Naive B cell (primary cell): ENCODE data around the gene SH2B2. TPM values are rescaled to one million over a fixed set of nuclear protein-coding genes. Genes with fewer than 3 reads are reported as not detected.

Source experiments
- ATAC-seq, 2 donors: fragments of 150-1000 bp; cut with Tn5 transposase; 2 replicates each; pipeline ENCODE4 v1.10.0; 2021; ENCODE audit warnings: low read depth in 2 of 2, mild to moderate bottlenecking in 2 of 2, moderate library complexity in 2 of 2
- DNase-seq: peaks from one replicate; pipeline ENCODE4 v3.0.0; 2022
- H3K27ac Mint-ChIP-seq, 6 donors: one replicate each; pipeline ENCODE4 v1.8.0; 2020 to 2022; ENCODE audit warnings: mild to moderate bottlenecking in 6 of 6, mixed read lengths in 6 of 6, moderate library complexity in 5 of 6, inconsistent platforms in 2 of 6
- H3K27me3 Mint-ChIP-seq, 3 donors: one replicate each; pipeline ENCODE4 v1.8.0; 2021 to 2022; ENCODE audit warnings: mixed read lengths in 3 of 3, mild to moderate bottlenecking in 1 of 3
- H3K36me3 Mint-ChIP-seq, 2 donors: one replicate each; pipeline ENCODE4 v1.8.0; 2020 to 2022; ENCODE audit warnings: mixed read lengths in 2 of 2, inconsistent platforms in 1 of 2, mild to moderate bottlenecking in 1 of 2
- H3K4me1 Mint-ChIP-seq, 3 donors: one replicate each; pipeline ENCODE4 v1.8.0; 2020 to 2022; ENCODE audit warnings: mixed read lengths in 3 of 3, inconsistent platforms in 1 of 3, mild to moderate bottlenecking in 1 of 3, moderate library complexity in 1 of 3
- H3K4me3 Mint-ChIP-seq, 8 donors: one replicate each; pipeline ENCODE4 v1.8.0; 2020 to 2022; ENCODE audit warnings: mild to moderate bottlenecking in 8 of 8, mixed read lengths in 8 of 8, moderate library complexity in 8 of 8, inconsistent platforms in 2 of 8
- H3K9me3 Mint-ChIP-seq, 7 donors: one replicate each; pipeline ENCODE4 v1.8.0; 2020 to 2022; ENCODE audit warnings: mixed read lengths in 7 of 7, mild to moderate bottlenecking in 5 of 7, inconsistent platforms in 2 of 7, moderate library complexity in 1 of 7
- polyA plus RNA-seq, 6 donors: library from polyadenylated mRNA; unstranded; fragments of 300-500 nt; fragmentation: Illumina TruSeq; gene quantifications; one replicate each; pipeline ENCODE4 v1.2.3, GENCODE V29; 2021; ENCODE audit warnings: low read depth in 6 of 6

The SH2B2 gene
- polyA plus RNA-seq = 10 to 100 TPM; 15.4 to 78.4 (median 27.2) TPM

- Mint-ChIP-seq H3K9me3 (no peaks in the 10 kb centered on the region), H3K36me3 (no peaks in the 10 kb centered on the region), H3K27me3 (no peaks in the 10 kb centered on the region), H3K27ac (peak within 1 kb of the TSS; percentile 24 to 86 (median 74)), H3K4me3 (peak within 1 kb of the TSS; percentile 84 to 96 (median 92)), H3K4me1 (peaks cover 39 to 61% (median 60%) of the 10 kb centered on the region in 3 donors)
- ATAC-seq (peak; percentile 34 to 47), DNase-seq (peak; percentile 69)
Observed at GRCh38 chr7:102286237-102287110, at the start of gene SH2B2. Gene SH2B2, plus strand, starts transcription at chr7:102286868. Its CDS starts 13,683 bp downstream, at chr7:102300551.

DNA sequence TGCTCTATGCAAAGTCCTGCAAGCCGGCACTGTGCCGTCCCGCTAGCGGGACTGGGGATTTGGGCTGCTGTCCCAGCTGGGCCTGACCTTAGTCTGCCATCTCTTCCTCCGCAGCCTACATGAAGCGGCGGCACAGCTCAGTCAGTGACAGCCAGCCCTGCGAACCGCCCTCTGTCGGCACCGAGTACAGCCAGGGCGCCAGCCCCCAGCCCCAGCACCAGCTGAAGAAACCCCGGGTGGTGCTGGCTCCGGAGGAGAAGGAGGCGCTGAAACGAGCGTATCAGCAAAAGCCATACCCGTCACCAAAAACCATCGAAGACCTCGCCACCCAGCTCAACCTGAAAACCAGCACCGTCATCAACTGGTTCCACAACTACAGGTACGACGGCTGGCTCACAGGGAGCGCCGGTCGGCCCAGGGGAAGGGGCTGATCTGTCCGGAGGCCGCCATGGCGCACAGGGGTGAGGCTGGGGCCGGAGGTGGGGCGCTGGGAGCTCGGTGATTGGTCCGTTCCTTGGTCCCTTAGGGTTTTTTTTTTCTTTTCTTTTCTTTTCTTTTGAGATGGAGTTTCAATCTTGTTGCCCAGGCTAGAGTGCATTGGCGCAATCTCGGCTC, 47.4 kb upstream of the SH2B2 start:
- Mint-ChIP-seq H3K4me1 (peaks cover 0 to 4% (median 0%) of the 10 kb centered on the region in 3 donors), H3K9me3 (no peaks in the 10 kb centered on the region), H3K27me3 (no peaks in the 10 kb centered on the region), H3K36me3 (no peaks in the 10 kb centered on the region), H3K4me3 (no peak overlapping the region), H3K27ac (no peak overlapping the region)
- DNase-seq = no peak
- ATAC-seq = no peak

- peaks cover 0 to 4% (median 0%) of the 10 kb centered on the region in 3 donors for H3K4me1 Mint-ChIP-seq
- H3K9me3 Mint-ChIP-seq = no peaks in the 10 kb centered on the region
- no peak overlapping the region for H3K4me3 Mint-ChIP-seq
- no peaks in the 10 kb centered on the region for H3K27me3 Mint-ChIP-seq
- ATAC-seq (no peak), DNase-seq (no peak)
- no peaks in the 10 kb centered on the region for H3K36me3 Mint-ChIP-seq
- no peak overlapping the region for H3K27ac Mint-ChIP-seq
Observed at GRCh38 chr7:102241431-102241830, 45.2 kb upstream of the SH2B2 start.

- Mint-ChIP-seq H3K27me3 (no peaks in the 10 kb centered on the region), H3K27ac (no peak overlapping the region), H3K4me3 (peak overlapping the region in 1 of 8 donors; percentile 42), H3K36me3 (peaks cover 0 to 4% of the 10 kb centered on the region in 2 donors), H3K9me3 (no peaks in the 10 kb centered on the region), H3K4me1 (peaks cover 0 to 4% (median 0%) of the 10 kb centered on the region in 3 donors)
- ATAC-seq (no peak), DNase-seq (no peak)
Observed at GRCh38 chr7:102244601-102245000, 42.1 kb upstream of the SH2B2 start.

DNA sequence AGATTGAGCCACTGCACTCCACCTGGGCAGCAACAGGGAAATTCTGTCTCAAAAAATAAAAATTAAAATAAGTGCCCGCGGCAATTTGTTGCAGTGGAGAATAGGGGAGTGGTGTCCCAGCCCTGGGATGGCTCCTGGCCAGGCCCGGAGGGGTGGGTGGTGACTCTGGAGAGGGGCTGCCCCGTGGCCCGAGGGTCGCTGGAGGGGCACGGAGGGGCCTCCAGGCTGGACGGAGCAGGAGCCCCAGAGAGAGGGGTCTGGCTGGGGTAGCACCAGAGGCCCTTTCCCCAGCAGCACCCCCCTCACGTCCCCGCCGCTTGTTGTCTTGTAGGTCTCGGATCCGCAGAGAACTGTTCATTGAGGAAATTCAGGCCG, 38.6 kb upstream of the SH2B2 start:
- peaks cover 0 to 7% (median 0%) of the 10 kb centered on the region in 3 donors for H3K4me1 Mint-ChIP-seq
- peaks cover 7 to 8% of the 10 kb centered on the region in 2 donors for H3K36me3 Mint-ChIP-seq
- H3K4me3 Mint-ChIP-seq = no peak overlapping the region
- no peak overlapping the region for H3K27ac Mint-ChIP-seq
- H3K27me3 Mint-ChIP-seq = no peaks in the 10 kb centered on the region
- DNase-seq (no peak), ATAC-seq (no peak)
- H3K9me3 Mint-ChIP-seq = no peaks in the 10 kb centered on the region

GRCh38 chr7:102248456-102249395, 37.9 kb upstream of the SH2B2 start:
- H3K27me3 Mint-ChIP-seq = no peaks in the 10 kb centered on the region
- H3K36me3 Mint-ChIP-seq = peaks cover 7 to 8% of the 10 kb centered on the region in 2 donors
- ATAC-seq (no peak), DNase-seq (no peak)
- no peak overlapping the region for H3K4me3 Mint-ChIP-seq
- H3K4me1 Mint-ChIP-seq = peaks cover 0 to 4% (median 0%) of the 10 kb centered on the region in 3 donors
- no peaks in the 10 kb centered on the region for H3K9me3 Mint-ChIP-seq
- H3K27ac Mint-ChIP-seq = no peak overlapping the region

DNA sequence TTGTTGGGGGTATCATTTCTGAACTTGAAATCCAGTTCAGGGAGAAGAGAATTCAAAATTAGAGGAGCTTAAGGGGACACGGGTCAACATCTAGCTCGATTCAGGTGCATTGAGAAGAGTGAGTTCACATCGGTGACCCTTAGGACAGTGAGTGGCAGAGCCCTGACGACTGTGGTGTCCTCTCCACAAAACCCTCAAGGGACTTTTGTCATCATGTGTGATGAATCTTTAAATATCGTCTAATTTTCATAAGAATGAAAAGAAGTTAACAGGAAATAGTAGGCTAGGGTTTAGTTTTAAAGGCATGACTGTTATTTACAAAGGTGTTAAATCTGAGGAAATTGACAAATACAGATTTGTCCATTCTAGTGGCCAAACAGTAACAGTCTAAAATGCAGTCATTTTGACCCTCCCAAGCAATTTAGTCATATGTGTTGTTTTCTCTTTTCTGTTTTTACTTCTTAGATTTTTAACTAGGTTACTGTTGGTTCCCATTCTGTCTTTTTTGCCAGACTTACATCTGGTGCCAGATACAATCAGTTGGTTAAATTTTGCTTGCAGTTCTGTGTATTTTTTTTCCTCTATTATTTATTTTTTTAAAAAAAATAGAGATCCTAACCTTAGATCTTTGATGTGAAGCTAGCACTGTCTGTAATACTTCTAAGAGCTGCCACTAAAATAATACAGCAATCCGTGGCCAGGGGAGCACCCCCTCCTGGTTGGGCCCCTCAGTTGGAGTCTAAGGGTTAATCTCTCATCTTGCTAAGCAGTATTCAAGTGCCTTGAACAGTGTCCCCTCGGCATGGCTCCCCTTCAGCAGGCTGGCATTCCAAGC, 34.9 kb upstream of the SH2B2 start:
- H3K27me3 Mint-ChIP-seq = no peaks in the 10 kb centered on the region
- DNase-seq (no peak), ATAC-seq (no peak)
- H3K27ac Mint-ChIP-seq = peak overlapping the region in 1 of 6 donors; percentile 28
- H3K36me3 Mint-ChIP-seq = peaks cover 7 to 8% of the 10 kb centered on the region in 2 donors
- no peaks in the 10 kb centered on the region for H3K9me3 Mint-ChIP-seq
- H3K4me1 Mint-ChIP-seq = peaks cover 0 to 8% (median 0%) of the 10 kb centered on the region in 3 donors
- H3K4me3 Mint-ChIP-seq = no peak overlapping the region

DNA sequence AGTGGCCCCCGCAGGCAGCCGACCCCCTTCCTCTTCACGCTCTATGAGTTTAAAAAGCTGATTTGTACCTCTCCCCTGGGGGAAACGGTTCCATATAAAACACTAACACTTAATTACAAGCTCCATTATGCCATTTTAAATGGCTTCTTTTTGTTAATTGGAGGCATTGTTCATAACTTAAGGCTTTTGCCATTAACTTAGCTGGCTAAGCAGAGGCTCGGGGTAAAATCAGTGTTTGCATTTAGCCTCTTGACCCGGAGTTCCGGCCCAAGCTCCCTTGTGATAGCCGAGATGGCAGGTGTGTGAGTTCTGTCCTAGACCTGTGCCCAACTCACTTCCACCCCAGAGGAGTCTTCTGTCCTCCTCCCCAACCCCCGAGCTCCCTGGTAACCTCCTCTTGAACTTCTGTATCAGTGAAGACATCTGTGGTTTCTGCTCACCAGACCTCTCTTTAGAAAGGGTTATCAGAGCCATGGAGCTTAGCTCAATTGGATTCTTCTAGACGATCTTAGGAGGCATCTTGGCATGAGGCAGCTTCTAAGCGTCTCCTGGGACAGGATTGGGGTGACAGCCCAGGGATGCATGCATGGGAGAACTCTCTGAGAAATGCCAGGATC, 34.2 kb upstream of the SH2B2 start:
- no peak for ATAC-seq
- H3K36me3 Mint-ChIP-seq = peaks cover 4 to 7% of the 10 kb centered on the region in 2 donors
- no peaks in the 10 kb centered on the region for H3K27me3 Mint-ChIP-seq
- H3K4me1 Mint-ChIP-seq = peaks cover 0 to 8% (median 0%) of the 10 kb centered on the region in 3 donors
- H3K4me3 Mint-ChIP-seq = no peak overlapping the region
- H3K9me3 Mint-ChIP-seq = no peaks in the 10 kb centered on the region
- DNase-seq = no peak
- no peak overlapping the region for H3K27ac Mint-ChIP-seq

DNA sequence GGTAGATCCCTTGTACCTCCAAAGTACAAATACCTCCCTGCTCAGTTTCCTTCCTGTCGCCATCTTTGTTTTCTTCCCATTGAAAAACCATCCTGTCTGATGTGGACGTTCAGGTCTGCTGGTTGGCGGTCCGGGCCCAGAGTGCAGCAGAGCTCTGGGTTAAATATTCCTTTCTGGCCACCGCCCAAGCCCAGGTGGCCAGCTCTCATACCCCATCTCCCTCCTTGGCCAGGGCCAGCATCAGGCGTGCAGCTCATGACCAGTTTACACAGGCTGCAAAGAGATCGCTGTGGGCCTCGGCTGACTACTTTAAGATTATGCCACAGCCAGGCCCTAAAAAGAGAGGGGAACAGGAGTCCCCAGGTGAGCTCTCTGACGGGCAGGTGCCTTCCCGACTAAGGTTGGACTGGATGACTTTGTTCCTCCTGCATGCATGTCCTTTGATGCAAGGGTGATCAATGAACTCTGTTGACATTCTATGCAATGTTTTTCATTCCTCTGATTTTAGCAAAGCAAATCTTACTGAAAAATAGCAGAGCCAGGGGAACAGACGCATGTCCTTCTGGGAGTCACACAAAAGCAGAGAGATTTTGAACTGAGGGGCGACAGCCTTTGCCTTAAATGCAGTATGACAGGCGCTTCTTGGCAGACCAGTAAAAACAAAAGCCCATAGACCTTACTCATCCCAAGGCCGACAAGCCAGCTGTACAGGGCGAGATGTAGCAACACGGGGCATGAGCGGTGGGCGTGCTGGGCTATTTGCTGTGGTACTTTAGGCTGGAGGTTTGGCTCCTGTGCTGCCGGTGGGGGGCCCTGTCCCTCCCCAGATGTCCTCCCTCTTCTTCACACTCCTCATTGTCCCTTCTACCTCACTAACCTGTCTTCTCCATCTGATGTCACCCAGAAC, 33.3 kb upstream of the SH2B2 start:
- peak overlapping the region in 1 of 6 donors; percentile 15 for H3K27ac Mint-ChIP-seq
- H3K4me3 Mint-ChIP-seq = no peak overlapping the region
- DNase-seq (no peak), ATAC-seq (no peak)
- H3K4me1 Mint-ChIP-seq = peaks cover 0 to 8% (median 0%) of the 10 kb centered on the region in 3 donors
- no peaks in the 10 kb centered on the region for H3K27me3 Mint-ChIP-seq
- H3K9me3 Mint-ChIP-seq = no peaks in the 10 kb centered on the region
- peaks cover 4 to 7% of the 10 kb centered on the region in 2 donors for H3K36me3 Mint-ChIP-seq

DNA sequence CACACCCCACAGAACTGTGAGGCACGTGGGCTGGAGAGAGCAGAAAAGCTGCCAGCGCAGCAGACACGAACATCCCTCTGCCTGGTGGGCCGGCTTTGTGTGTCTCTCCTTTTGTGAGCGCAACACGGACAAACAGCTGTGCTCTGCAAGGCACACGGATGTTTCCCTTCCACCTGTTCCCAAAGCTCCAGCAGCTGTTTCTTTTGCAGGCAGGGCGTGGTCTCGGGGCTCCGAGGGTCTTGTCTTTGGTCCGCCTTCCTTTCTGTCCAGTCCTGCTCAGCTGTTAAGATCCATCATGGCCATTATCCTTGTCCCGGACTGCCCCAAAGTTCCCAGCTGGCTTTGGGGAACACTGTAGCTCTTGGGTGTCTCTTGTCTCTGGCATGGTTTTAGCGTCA, 32.7 kb upstream of the SH2B2 start:
- H3K4me3 Mint-ChIP-seq = no peak overlapping the region
- H3K27ac Mint-ChIP-seq = no peak overlapping the region
- H3K4me1 Mint-ChIP-seq = peaks cover 0 to 8% (median 0%) of the 10 kb centered on the region in 3 donors
- no peaks in the 10 kb centered on the region for H3K9me3 Mint-ChIP-seq
- DNase-seq = no peak
- H3K36me3 Mint-ChIP-seq = peaks cover 4 to 7% of the 10 kb centered on the region in 2 donors
- H3K27me3 Mint-ChIP-seq = no peaks in the 10 kb centered on the region
- ATAC-seq = no peak

GRCh38 chr7:102254521-102254920, 32.1 kb upstream of the SH2B2 start:
- Mint-ChIP-seq H3K27me3 (no peaks in the 10 kb centered on the region), H3K36me3 (peaks cover 4 to 7% of the 10 kb centered on the region in 2 donors), H3K4me3 (no peak overlapping the region), H3K27ac (peak overlapping the region in 1 of 6 donors; percentile 34), H3K9me3 (no peaks in the 10 kb centered on the region), H3K4me1 (peaks cover 0 to 8% (median 0%) of the 10 kb centered on the region in 3 donors)
- no peak for ATAC-seq
- DNase-seq = no peak
